ENCODE measurements around the gene TIMM23B. TPM values are rescaled to one million over a fixed set of nuclear protein-coding genes. Genes with fewer than 3 reads are reported as not detected.
"Not testable (repeated sequence)": the region's sequence is repeated elsewhere in the genome, so short reads cannot be mapped to it uniquely, and the experiment has no call there.

The TIMM23B gene, protein sequence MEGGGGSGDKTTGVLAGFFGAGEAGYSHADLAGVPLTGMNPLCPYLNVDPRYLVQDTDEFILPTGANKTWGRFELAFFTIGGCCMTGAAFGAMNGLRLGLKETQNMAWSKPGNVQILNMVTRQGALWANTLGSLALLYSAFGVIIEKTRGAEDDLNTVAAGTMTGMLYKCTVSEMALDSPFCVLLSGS
- 10 to 100 TPM; 12.6 to 15.4 (median 12.9) TPM for total RNA-seq (2021; fragmentation: NEBNext Ultra II Directional; extraction: Animal tissue kit (Norgen Biotek cat#: 25700))
- long read RNA-seq, transcript TIMM23B-201 (7 exons, 1,142 nt) = major isoform, 11 of 12 reads
- long read RNA-seq, partial matches to known transcripts = 0 of 12 reads
- long read RNA-seq, other reads (novel, unspliced or antisense) = 1 of 12 reads

DNA sequence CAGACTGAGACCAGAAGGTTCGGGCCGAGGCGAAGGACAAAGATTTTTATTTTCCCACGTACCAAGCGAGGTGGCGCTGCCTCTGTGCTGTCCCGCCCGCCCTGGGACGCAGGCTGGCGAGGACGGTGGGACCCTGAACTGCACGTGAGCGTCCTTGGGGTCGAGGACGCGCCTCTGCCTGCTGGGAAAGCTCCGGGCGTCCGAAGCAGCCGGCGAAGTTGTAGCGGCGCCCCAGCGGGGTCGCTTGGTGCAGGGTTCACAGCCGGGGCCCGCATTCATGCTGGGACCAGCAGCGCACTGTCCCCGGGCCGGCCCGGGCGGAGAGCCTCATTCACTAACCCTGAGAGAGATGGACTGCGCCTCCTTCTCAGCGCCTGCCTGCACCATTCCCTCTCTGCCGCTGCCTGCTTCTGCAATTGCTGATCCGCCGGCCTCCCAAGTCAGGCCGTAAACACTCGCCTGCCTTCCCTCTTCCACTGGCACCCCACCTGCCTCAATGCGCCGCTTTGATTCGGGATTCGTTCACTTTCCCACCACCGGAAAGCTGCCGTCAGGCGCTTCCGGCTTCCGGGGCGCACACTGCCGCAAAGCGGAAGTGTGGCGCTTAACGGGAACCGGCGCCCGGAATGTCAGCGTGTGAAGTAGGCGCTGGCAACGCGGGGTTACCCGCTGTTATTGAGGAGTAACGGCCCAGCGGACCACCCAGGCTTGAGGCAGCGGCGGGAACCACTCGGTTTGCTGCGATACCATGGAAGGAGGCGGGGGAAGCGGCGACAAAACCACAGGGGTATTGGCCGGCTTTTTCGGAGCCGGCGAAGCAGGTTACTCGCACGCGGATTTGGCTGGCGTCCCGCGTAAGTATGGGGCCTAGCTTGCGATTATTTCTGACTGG lies at the start of gene TIMM23B, which contains the start of gene PARG:
TSS of gene TIMM23B (plus strand) at position 607 of the 892 bp plus-strand sequence. CDS start at position 749, 142 bp downstream.
TSS of gene PARG (minus strand) at position 581 of the 892 bp plus-strand sequence. CDS start at position 279, 302 bp downstream.
- not testable (repeated sequence) for H3K27me3 Mint-ChIP-seq (ENCODE audit: insufficient read depth)

DNA sequence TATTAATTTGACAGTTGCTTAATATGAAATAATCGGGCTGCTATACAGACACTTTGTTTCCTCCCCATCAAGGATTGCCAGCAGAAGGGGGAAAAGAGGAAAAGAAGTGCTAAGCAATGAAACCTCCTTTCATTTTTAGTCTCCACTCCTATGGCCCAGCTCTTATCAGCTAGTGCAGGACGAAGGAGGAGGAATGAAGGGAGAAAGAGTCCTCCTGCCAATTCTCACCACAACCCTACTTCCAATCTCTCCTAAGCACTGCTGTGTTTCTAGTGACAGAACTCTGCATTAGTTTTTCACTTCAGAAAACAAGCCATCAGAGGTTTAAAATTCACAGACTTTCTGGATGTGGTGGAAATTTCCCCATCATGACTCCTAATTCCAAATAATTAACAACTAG lies 41.9 kb upstream of the TIMM23B start:
- not testable (repeated sequence) for H3K27ac Mint-ChIP-seq; H3K4me3 Mint-ChIP-seq; H3K9me3 Mint-ChIP-seq; DNase-seq; H3K27me3 Mint-ChIP-seq (ENCODE audit: insufficient read depth); H3K4me1 Mint-ChIP-seq (ENCODE audit: low read depth)
- H3K36me3 Mint-ChIP-seq (ENCODE audit: low read depth) = peaks cover 22% of the 10 kb centered on the region

More for the DNA sequence above, at the start of gene TIMM23B, which contains the start of gene PARG:
- peak; percentile 78 for DNase-seq
- H3K36me3 Mint-ChIP-seq (ENCODE audit: low read depth) = peaks cover 12% of the 10 kb centered on the region
- H3K4me1 Mint-ChIP-seq (ENCODE audit: low read depth) = peaks cover 29% of the 10 kb centered on the region
- H3K27ac Mint-ChIP-seq = peak within 1 kb of the TSS; percentile 93
- H3K4me3 Mint-ChIP-seq = peak within 1 kb of the TSS; percentile 100
- TF ChIP-seq, protein P1, sequence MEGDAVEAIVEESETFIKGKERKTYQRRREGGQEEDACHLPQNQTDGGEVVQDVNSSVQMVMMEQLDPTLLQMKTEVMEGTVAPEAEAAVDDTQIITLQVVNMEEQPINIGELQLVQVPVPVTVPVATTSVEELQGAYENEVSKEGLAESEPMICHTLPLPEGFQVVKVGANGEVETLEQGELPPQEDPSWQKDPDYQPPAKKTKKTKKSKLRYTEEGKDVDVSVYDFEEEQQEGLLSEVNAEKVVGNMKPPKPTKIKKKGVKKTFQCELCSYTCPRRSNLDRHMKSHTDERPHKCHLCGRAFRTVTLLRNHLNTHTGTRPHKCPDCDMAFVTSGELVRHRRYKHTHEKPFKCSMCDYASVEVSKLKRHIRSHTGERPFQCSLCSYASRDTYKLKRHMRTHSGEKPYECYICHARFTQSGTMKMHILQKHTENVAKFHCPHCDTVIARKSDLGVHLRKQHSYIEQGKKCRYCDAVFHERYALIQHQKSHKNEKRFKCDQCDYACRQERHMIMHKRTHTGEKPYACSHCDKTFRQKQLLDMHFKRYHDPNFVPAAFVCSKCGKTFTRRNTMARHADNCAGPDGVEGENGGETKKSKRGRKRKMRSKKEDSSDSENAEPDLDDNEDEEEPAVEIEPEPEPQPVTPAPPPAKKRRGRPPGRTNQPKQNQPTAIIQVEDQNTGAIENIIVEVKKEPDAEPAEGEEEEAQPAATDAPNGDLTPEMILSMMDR (IDR thresholded peaks at IDR 0.05) = peak; percentile 47
- H3K9me3 Mint-ChIP-seq = not testable (repeated sequence)

DNA sequence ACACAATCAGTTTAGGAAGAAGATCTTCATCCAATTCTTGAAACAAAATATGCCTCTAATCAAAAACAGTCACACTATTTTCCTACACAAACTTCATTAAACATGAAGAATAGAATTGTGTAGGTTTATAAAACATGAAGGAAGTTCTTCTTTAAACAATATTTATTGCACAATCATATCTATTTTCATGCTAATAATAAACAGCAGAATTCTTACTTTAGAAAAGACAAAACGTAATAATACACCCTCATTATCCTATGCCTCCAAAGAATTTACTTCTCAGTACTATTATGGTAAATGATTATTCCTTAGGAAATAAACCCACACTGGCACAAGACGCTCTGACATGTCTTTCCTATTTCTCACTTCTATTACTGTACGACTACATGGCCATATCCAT lies 41.4 kb upstream of the TIMM23B start:
- H3K27me3 Mint-ChIP-seq (ENCODE audit: insufficient read depth); H3K4me3 Mint-ChIP-seq; H3K4me1 Mint-ChIP-seq (ENCODE audit: low read depth); H3K9me3 Mint-ChIP-seq; DNase-seq; H3K27ac Mint-ChIP-seq: not testable (repeated sequence)
- H3K36me3 Mint-ChIP-seq (ENCODE audit: low read depth) = peaks cover 21% of the 10 kb centered on the region

DNA sequence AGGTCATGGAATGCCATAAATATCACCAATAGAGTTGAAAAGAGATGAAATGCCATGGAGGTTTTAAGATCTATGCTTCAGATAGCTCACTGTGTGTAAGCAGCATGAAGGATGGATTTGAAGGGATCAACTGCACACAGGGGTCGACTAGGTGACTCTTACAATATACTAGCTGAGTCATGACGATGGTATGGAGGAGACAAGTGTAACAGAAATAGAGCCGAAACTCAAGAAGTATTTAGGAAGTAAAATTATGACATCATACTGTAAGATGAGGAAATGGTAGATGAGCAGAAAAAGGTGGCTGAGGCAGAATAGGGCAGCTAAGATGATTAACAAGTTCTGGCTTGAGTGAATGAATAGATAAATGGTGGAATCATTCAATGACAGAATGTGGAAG lies 38.0 kb upstream of the TIMM23B start:
- not testable (repeated sequence) for H3K4me3 Mint-ChIP-seq; H3K27ac Mint-ChIP-seq; H3K36me3 Mint-ChIP-seq (ENCODE audit: low read depth); H3K27me3 Mint-ChIP-seq (ENCODE audit: insufficient read depth); DNase-seq; H3K9me3 Mint-ChIP-seq
- H3K4me1 Mint-ChIP-seq (ENCODE audit: low read depth) = peaks cover 18% of the 10 kb centered on the region

DNA sequence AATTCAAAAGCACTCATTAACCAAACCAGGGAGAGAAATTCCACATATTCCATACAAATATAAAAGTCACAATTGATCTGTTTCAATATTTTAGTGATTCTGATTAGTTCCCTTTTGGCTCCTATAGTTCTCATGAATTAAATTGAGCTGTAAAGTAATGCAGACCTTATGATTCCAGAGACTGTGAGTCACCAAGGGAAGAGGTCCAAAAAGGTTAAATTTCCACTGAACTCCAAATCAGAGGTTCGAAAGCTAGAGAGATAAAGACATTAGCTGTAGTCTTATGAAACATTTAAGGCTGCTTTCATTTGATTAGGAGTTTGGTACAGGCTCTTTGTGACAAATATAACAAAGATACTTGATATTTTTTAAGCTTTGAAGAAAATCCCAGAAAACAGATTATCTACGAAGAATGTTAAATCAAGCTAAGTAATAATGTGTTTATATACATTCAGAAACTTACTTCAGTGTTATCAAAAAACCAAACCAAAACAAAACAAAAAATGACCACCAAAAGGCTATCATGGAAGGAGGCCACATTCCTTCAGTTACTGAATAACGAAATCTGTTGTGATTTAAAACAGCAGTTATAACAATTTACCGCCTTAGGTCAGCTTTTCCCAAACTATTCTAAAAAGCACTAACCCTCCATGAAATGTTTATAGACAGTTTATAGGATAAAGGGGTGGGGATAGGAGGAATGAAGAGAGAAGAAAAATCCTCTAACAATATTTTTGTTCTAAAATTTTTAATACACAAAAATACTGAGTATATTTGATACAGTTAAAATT lies 33.4 kb upstream of the TIMM23B start:
- peak overlapping the region; percentile 38; the same call in 1 of the 2 replicates for H3K27ac Mint-ChIP-seq

DNA sequence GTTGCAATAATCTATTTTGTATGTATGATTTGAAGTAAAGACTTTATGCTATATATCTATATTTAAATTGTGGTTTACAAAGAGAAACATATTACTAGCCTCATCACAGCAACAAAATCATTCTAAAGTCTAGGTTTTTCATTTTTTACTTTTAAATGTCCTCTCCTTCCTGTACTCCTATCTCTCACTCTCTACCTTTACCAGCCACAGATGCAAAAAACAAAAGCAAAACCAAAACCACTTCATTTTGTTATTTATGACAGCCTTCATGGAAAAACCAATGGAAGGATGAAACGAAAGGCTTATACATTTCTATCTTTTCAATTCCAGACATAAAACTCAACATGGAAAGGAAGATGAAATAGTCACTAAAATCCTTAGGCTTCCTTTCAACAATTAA lies 31.6 kb upstream of the TIMM23B start:
- not testable (repeated sequence) for H3K9me3 Mint-ChIP-seq; H3K4me3 Mint-ChIP-seq; H3K27ac Mint-ChIP-seq; H3K27me3 Mint-ChIP-seq (ENCODE audit: insufficient read depth); DNase-seq; H3K36me3 Mint-ChIP-seq (ENCODE audit: low read depth)
- H3K4me1 Mint-ChIP-seq (ENCODE audit: low read depth) = peaks cover 18% of the 10 kb centered on the region

More for the DNA sequence above, 33.4 kb upstream of the TIMM23B start:
- not testable (repeated sequence) for H3K27me3 Mint-ChIP-seq (ENCODE audit: insufficient read depth); H3K36me3 Mint-ChIP-seq (ENCODE audit: low read depth); DNase-seq; H3K9me3 Mint-ChIP-seq
- peaks cover 26% of the 10 kb centered on the region for H3K4me1 Mint-ChIP-seq (ENCODE audit: low read depth)
- peak overlapping the region; percentile 36; the same call in 1 of the 2 replicates for H3K4me3 Mint-ChIP-seq

DNA sequence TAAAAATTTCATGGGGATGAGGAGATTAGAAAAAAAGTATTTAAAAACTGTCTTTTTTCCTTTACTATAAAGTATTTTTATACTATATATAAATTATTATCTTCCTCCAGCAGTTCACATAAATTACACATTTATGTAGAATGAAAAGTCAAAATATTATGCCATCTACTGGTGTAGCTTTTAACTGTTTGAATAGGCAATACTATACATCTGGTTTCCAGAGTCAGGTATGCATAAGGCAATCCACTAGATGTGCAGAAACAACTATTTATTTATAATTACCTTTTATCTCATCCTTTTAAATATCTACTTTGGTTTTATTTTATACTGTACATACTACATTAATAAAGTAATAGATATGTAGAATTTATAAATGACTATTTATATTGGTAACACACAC lies 25.4 kb upstream of the TIMM23B start:
- not testable (repeated sequence) for H3K9me3 Mint-ChIP-seq; DNase-seq; H3K4me3 Mint-ChIP-seq; H3K27ac Mint-ChIP-seq; H3K27me3 Mint-ChIP-seq (ENCODE audit: insufficient read depth); H3K36me3 Mint-ChIP-seq (ENCODE audit: low read depth)
- TF ChIP-seq, protein P1 (IDR thresholded peaks at IDR 0.05) = peak; percentile 48; the same call in 1 of the 2 replicates
- H3K4me1 Mint-ChIP-seq (ENCODE audit: low read depth) = peaks cover 12% of the 10 kb centered on the region

DNA sequence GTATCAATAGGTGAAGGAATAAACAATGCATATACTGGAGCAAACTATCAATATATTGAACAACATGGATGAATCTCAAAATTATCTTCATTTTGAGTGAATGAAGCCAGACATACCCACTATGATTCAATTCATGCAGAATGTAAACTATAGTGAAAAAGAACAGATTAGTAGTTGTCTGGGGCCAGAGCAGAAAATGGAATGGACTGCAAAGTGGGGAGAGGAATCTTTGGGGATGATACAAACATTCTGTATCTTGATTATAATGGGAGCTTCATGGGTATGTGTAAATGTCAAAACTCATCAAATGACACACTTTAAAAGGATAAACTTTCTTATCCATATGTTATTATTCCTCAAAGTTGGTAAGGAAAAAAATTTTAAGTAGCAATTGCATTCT lies 23.9 kb upstream of the TIMM23B start:
- H3K4me3 Mint-ChIP-seq; H3K36me3 Mint-ChIP-seq (ENCODE audit: low read depth); H3K9me3 Mint-ChIP-seq; H3K27me3 Mint-ChIP-seq (ENCODE audit: insufficient read depth); DNase-seq; H3K4me1 Mint-ChIP-seq (ENCODE audit: low read depth); H3K27ac Mint-ChIP-seq: not testable (repeated sequence)

DNA sequence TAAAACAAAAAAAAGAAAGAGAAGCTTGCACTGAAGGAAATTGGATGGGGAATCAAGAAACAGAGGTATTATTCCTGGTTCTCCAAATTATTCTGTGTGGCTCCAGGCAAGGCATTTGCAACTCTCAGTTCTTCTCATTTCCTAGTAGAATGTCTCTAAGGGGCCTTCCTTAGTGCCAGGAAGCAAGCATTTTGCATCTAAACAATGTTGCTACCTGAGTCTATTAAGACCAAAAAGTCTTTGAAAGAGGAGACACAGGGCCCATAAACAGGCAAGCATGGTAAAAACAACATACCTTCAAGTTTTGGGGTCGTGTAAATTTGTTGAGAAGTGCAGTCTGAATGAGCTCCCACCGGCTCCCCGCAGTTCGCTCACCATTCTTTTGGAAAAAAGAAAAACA lies 19.8 kb upstream of the TIMM23B start:
- not testable (repeated sequence) for H3K27me3 Mint-ChIP-seq (ENCODE audit: insufficient read depth); H3K36me3 Mint-ChIP-seq (ENCODE audit: low read depth); H3K9me3 Mint-ChIP-seq; DNase-seq; H3K27ac Mint-ChIP-seq; H3K4me1 Mint-ChIP-seq (ENCODE audit: low read depth); H3K4me3 Mint-ChIP-seq

DNA sequence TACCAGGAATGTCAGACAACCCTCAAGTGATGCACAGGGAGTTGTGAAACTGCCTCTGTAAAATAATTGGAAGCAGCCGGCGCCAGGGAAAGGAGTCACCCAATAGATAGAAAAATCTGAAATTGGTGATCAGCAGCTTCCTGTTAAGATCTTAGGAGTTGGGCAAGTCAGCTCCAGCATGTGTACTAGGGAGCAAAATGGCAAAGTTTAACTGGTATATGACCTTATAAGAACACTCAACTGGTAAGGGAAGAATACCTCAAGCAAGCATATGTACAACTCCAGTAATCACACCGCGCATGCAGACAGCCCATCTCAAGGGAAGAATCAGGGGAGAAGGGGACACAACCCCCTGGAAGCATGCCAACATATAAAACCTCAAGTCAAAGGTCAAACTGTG lies 18.3 kb upstream of the TIMM23B start:
- H3K4me3 Mint-ChIP-seq; H3K4me1 Mint-ChIP-seq (ENCODE audit: low read depth); H3K9me3 Mint-ChIP-seq; DNase-seq; H3K36me3 Mint-ChIP-seq (ENCODE audit: low read depth); H3K27me3 Mint-ChIP-seq (ENCODE audit: insufficient read depth); H3K27ac Mint-ChIP-seq: not testable (repeated sequence)

DNA sequence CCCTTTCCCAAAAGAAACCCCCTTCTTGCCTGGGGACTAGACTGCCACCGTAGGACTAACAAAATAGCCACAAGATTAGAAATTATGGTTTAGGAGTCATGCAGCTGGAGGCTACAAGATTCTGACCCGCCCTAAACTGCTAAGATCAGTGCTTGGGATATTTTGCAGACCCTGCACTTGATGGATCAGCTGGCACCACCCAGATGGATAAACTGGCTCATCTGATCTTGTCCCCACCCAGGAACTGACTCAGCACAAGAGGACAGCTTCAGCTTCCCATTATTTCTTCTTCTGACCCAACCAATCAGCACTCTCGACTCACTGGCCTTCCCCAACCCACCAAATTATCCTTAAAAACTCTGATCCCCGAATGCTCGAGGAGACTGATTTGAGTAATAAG lies 10.6 kb upstream of the TIMM23B start:
- H3K36me3 Mint-ChIP-seq (ENCODE audit: low read depth); H3K27me3 Mint-ChIP-seq (ENCODE audit: insufficient read depth); DNase-seq; H3K4me3 Mint-ChIP-seq; H3K27ac Mint-ChIP-seq; H3K9me3 Mint-ChIP-seq; H3K4me1 Mint-ChIP-seq (ENCODE audit: low read depth): not testable (repeated sequence)

Measured in HFFc6 (cell line).